GM12892 (cell line): ENCODE measurements around the gene USP40.

Experiments used
- POLR2A ChIP-seq: IDR thresholded peaks from 2 replicates; pipeline ENCODE4 v1.6.1; 2011; ENCODE audit warnings: low read depth, low read length, control low read depth
- POLR2AphosphoS5 ChIP-seq: IDR thresholded peaks from 2 replicates; pipeline ENCODE4 v1.6.1; 2011; ENCODE audit warnings: low read depth, low read length, control low read depth
- TAF1 ChIP-seq: IDR thresholded peaks from 2 replicates; pipeline ENCODE4 v1.6.1; 2011; ENCODE audit warnings: low read depth, mild to moderate bottlenecking, control low read depth, low read length, borderline replicate concordance

DNA sequence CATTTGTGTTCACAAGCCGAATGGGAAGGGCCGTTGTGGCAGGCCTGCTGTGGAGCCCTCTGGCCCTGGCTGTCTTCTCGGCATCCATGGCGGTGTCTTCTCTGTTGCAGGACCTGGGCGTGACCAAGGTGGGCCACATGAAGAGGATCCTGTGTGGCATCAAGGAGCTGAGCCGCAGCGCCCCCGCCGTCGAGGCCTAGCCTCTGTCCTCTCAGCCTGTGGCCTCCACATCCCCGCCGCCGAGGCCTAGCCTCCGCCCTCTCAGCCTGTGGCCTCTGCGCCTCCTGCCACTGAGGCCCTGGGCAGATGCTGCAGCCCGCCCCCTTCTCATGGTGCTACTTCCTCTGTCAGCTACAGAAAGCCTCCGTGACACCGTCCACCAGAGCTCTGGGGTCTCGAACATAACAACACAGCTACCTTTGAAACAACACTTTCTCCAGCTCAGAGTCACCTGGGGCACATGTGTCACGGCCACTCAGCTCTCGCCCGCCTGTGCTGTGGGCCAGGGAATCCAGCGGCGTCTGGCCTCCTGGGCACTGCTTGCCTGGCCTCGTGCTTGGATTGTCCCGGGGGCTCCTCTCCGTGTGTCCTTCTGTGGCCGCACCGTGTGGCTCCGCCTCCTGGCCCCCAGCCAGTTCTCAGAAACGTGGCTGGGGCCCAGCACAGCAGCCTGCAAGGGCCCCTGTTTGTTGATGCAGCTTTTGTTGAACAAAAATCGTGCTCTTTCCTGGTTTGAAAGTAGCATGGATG is 97.1 kb downstream of the USP40 start:
- TF ChIP-seq POLR2A (no peak), POLR2AphosphoS5 (no peak), TAF1 (no peak)
